Activated CD8-positive, alpha-beta memory T cell treated with anti-CD3 and anti-CD28 coated beads, Interleukin-2, amount 50 U/mL, for 1 hour (primary cell): Measurements from ENCODE around the gene ST6GALNAC6.

Experiments
- DNase-seq: peaks from one replicate; pipeline ENCODE4 v3.0.0-alpha.2; 2020; ENCODE audit errors: extremely low read depth

Gene ST6GALNAC6

GRCh38 chr9:127931092-127931881 lies 31.9 kb upstream of the ST6GALNAC6 start:
- no peak for DNase-seq

GRCh38 chr9:127930231-127931091 lies 31.1 kb upstream of the ST6GALNAC6 start, which contains the start of gene PIP5KL1:
Gene PIP5KL1, minus strand, starts transcription at chr9:127930777. Its CDS starts 25 bp downstream, at chr9:127930752.
- no peak for DNase-seq

DNA sequence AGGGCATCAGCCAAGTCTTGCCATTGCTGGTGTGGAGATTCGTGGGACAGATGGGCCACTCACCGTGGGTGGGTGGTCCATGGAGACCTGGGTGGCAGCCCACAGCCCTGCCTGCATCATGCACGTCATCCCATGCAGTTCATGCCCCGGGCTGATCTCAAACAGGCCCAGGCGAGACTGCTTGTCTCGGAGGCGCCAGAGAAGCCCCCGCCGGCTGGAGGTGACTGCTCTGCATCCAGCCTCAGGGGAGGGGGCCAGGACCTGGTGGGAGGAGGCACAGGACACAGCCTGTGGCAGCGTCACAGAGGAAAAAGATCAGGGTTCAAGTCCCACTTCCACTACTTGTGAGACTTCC lies 30.2 kb upstream of the ST6GALNAC6 start:
- no peak for DNase-seq

- DNase-seq = no peak
These were observed 29.5 kb upstream of the ST6GALNAC6 start for GRCh38 chr9:127928676-127929624.

DNA sequence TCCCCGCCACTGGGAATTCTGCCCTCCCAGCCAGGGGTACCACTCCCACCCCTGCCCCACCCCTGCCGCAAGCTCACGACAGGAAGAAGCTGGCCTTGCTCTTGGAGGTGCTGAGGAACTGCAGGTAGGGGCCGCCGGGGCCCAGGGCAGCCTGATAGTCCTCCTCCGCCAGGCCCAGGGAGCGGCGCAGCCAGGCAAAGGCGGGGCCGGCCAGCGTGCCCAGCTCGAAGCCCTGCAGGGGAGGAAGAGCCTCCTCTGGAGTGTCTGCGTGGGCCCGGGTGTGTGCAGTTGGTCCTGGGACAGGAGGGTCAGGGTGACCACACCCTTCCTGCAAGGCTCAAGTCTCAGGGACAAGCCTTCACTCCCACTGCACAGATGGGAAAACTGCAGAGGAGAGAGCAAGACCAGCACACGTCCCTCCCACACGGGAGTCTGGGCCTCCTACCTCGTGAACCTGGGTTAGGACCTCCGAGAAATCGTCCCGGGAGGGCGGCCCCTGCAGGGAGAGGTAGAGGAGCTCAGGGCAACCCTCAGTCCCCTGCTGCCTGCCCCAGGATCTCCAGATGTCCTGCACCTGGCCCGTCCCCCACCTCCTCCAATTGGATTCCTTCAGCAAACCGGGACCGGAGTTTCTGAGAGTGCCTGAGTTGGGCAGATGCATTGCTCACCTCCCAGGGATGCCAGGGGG lies 28.7 kb upstream of the ST6GALNAC6 start:
- no peak for DNase-seq

DNA sequence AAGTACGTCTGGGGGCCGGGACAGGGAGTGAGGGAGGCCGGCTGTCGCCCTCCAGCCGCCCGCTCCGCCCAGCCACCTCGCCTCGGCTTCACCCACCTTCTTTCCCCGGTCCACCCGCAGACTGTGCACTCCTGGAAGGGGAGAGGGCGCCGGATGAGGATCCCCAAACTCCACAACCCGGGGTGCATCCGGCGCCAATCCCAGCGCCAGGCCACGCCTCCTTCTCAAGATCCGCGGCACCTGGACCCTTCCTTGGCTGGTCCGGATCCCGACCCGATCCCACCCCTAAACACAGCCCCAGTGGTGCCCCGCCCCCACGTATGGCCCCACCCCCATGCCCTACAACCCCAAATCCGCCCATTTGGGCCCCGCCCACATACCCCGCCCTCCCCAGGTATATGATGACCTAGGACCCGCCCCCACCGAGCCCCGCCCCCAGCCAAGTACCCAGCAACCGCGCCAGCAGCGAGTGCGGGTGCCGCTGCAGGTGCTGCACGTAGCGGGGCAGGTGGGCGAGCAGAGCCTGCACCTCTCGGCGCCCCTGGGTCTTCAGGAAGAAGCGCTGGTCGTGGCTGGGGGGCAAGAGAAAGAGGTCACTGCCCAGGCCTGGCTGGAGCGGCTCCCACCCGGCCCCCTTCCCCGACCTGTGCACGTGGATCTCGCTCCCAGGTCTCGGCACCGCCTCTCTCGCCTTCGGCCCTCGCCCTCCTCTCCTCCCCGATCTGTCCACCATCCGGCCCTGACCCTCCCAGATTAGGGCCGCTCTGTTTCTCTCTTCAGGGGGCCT lies 28.0 kb upstream of the ST6GALNAC6 start:
- DNase-seq = no peak

DNA sequence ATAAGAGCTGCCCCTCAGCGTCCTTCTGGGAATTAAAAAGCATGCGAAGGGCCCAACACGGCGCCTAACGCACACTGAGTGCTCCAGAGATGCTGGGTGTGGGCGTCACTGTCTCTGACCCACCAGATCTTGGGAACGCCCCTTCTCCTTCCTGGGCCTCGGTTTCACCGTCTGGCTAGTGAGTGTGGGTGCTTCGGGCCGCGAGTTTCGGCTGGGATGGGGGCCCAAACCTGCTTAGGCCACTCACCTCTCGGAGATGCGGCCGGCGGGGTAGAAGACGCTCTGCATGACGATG lies 27.4 kb upstream of the ST6GALNAC6 start:
- no peak for DNase-seq

GRCh38 chr9:127925959-127926905 lies 26.8 kb upstream of the ST6GALNAC6 start:
- no peak for DNase-seq

DNA sequence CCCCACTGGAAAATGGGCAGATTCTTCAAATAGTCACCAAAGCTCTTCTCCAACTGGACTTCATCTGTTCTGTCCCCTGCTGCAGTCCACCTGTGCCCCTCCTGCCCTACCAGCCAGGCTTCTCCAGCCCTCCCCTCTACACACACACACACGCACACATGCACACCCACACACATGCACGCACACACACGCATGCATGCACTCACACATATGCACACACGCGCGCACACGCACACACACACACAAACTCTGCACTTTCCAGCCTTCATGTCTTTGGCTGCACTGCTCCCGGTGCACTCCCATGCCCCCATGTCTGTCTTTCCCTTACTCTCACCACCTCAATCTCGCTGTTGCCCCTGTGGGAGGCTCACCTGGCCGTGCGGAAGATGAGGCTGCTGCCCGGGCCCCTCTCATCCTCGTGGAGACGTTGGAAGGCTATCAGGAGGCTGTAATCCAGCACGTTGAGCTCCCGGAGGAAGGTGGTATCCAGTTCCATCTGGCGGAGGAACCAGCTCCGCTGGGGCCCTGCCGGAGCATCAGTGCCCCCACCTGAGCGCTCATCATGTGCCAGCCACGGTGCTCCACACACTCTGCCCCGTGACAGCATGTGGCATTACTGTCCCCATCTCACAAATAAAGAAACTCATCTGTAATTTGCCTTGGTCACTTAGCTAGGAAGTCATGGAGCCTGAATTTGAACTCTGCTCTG lies 25.5 kb upstream of the ST6GALNAC6 start:
- DNase-seq = no peak

DNA sequence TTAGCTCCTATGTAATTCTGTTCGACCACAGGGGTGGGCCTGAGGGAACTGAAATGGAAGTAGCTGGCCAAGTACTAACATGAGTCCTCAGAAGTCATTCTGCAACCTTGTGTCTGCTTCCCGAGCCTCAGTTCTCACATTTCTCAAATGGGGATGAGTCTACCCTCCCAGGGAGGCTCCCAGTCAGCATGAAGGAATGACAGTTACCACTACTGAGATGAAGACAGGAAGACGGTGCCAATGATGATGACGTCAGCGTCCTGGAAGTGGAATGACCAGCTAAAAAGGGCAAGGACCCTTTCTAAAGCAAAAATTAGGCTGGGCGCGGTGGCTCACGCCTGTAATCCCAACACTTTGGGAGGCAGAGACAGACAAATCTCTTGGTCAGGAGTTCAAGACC lies 24.4 kb upstream of the ST6GALNAC6 start:
- DNase-seq = no peak

GRCh38 chr9:127923046-127923445 lies 23.6 kb upstream of the ST6GALNAC6 start:
- no peak for DNase-seq

DNA sequence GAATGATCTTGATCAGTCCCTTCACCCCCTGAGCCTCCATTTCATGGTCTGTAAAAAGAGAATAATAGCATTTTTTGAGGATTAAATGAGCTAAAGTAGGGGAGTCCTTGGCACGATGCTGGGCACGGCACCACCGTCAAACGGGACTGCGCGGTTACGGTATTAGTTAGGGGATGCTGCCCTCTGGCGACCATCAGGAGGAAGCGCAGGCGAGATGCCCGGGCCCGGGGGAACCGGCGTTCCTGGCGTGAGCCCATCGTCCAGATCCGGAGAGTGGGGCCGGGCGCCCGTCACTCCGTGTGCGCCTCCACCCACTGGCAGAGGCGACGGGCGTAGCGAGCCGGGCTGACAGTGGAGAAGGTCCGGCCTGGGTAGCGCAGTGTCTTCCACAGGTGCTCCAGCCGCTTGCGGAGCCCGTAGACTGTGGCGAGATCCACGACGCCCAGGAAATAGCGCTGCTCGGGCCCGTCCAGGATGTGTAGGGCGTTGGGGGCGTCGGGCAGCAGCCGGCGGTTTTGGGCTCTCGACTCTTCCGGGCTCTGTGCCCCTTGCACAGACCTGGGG lies 22.2 kb upstream of the ST6GALNAC6 start:
- no peak for DNase-seq

DNA sequence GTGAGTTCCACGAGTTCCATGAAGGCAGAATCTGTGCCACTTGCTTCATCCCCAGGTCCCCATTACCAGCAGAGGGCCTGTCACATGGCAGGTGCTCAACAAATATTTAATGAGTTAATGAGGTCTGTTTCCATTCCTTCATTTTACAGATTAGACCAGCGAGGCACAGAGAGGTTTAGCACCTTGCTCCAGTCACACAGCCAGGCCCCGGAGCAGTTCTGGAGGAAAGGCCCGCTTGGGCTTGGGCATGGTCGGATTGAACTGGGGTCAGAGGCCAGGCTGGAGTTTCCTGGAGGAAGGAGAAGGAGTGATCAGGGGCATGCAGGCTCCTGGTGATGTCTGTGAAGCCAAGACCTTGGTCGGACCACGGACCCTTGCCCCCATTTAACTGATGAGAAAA lies 21.4 kb upstream of the ST6GALNAC6 start:
- no peak for DNase-seq

DNA sequence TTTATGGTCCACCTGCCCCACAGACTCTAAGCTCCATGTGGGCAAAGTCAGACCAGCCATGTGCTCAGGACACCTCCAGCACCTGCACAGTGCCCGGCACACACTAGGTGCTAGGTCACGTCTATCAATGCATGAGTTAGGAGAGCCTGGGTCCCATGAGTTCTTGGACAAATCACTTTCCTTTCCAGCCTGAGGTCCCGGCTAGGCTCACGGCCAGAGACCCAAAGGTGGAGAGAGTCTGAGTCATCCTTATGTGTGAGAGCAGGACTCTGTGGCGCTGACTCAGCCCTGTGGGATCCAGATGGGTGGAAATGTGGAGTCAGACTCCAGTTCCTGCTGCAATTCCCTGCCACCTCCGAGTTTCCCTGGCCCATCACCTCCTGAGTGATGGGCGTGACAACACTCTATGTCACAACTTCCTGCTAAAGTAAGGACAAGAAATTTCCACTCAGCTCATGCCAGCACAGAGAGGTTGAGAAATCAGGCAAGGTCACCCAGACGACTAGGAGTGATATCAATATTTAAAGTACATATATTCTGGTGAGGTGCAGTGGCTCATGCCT lies 19.9 kb upstream of the ST6GALNAC6 start:
- no peak for DNase-seq

DNA sequence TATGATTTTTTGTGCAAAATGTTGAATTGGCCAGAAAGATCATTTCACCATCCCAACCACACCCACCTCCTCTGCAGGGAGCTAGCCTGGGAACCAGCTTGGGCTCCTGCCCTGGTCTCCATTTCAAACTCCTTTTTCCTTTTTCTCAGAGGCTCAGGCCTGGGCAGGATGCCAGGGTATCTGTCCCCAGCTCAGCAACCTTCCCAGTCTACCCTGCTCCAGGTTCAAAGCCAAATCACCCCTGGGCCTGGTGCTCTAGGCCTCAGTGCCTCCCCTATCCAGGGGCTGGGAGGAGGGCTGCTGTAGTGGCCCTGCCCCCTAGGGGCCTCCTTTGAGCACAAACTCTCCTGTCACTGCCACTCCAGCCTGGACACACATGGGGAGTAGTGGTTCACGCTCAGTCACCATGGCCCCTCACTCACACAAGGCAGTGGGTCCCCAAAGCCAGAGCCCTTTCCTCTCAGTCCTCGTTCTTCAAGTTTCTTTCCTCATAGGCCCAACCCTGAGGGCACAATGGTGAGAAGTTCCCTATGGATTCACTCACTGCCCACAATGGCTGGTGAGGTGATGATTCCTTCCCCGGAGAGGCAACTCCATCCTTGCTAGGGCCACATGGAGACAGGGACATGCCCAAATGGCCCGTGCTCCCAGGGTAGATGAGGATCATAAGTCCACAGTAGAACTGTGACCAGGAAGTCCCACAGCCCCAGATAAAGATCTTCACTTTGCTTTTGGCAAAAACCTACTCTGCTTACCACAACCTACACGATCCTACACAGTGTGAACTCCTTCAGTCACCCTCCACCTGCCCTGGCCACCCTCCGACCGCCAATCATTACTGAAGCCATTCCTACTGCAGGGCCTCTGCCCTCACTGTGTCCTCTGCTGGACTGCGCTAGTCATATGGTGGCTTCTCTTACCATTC lies 19.0 kb upstream of the ST6GALNAC6 start:
- DNase-seq = no peak

- DNase-seq = no peak
These were observed 18.2 kb upstream of the ST6GALNAC6 start for GRCh38 chr9:127917603-127918002.
